GM18867 (cell line): ENCODE measurements around the gene TCF7L2.

ENCODE experiments used
- ATAC-seq: cut with Tn5 transposase; IDR thresholded peaks from one replicate; pipeline ENCODE4 v1.9.1; 2021; ENCODE audit warnings: mild to moderate bottlenecking, moderate library complexity; ENCODE audit not compliant: unreplicated experiment

Gene TCF7L2

DNA sequence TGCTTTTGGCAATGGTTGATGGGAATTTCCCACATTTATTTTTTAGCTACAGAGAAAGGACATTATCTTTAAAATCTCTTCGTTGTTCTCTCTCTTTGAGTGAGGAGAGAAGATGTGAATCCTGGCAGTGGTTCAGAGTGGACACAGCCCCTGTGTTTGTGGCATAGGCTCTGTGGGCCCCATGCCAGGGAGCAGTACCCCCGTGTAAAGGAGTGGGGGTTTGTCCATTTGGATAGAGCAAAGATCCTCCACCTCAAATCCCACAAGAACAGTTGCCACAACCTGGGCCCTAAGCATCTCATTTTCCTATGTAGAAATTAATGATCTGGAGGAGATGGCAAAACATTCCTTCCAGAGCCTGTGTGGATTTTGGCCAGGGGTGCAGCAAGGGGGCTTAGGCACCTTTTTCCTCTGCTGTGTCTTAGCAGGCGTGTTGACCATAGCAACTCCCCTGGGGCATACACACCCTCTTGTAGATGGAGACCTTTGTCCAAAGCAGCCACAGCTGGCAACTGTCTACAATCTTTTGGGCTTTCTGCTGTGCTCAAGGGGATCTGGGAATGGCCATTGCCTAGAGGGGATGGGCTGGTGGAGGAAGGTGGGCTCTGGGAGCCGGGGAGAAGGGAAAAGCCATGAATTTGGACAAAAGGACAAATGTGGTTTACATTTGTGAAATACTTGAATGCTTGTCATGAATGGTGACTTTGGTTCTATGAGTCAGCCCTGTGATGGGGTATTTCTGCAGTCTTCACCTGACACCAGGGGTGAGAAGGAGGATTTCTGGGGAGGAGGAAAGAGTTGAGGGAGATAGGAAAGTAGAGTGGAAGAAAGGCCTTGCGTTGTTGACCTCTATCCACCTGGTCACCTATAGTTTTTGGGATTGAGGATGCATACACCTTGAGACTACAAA is 92.0 kb downstream of the TCF7L2 start:
- no peak for ATAC-seq

DNA sequence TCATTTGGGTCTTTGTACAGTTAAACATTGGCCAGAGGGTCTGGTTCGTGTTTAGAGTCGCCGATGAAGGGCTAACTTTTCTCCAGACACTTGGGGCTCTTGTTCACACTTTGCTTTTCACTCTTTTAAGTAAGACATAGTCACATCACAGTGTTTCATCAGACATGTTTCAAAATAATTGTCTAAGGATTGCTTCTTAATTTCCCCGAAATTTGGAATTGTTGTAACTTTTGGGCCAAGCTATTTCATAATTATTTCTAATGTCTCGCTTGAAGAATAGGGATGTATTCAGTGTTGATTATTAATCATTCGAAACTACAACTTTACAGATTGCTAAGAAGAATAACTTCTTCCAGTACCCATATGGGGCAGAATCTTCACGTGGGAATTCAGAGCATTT is 92.8 kb downstream of the TCF7L2 start:
- no peak for ATAC-seq

DNA sequence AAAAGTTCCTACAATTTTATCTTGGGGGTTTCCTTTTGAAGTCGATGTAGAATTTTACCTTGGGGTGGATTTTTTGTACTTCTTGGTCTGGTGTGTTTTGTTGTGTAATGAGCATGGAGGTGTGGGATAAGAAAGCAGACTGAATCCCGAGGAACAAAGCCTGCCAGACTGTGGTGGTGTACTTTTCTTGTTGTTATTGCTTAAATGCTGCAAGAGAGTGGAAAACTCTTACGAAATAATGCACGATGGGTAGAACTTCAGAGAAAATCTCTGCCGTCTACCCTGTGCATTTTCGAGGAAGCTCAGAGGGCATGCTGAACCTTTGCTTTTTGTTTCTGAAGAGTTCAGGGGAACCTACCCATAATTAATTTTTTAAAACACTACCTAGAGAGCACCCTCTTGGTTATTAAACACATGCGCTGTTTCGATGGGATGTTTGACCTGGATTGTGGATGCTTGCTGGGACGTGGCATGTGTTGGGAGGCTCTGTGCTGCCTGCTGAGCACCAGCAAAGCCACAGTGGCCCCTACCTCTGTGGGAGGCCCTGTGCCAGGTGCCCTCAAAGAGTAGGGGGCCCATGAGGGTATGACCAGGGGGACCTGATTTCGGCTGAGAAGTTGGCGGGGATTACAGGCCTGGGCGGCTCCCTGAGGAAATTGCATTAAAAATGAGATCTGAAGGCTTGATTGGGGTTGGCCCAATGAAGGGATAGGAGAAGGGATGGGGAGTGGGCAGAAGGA is 94.1 kb downstream of the TCF7L2 start:
- no peak for ATAC-seq

DNA sequence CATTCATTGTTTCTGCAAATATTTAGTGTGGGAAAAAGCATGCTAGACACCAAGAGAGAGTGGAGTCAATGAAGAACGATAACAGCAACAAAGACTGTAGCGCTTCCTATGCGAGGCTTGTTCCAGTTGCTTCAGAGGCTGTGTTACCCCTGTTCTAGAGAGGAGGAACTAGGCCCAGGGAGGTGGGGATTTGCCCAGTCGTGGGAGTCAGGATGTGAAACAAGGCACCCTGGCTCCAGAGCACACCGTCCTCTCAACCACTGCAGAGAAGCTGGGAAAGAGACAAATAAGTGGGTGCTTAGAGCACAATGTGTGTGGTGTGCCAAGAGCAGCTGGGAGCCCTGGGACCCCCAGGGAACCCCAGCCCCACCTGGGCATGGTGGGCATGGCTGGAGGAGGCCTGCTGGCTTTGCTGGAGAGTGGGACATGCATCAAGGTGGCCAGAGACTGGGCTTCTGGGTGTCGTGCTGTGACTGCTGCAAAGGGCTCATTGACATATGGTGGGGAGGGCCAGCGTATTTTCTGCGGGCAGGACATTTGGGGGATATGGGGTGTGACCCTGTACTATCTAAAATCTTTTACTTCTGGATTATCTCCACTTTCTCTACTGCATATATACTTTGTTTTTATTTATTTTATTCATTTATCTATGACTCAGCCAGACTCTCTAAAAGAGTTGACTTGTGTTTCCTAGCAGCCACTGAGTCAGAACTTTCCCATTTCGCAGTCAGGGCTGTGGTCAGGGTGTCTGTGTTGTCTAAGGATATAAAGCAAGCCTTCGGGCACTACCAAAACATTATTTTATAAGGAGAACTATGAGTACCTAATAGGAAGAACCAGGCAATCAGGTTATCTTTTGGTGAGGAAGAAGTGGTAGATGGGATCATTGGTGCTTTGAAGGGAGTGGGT is 95.4 kb downstream of the TCF7L2 start:
- ATAC-seq, result no peak

DNA sequence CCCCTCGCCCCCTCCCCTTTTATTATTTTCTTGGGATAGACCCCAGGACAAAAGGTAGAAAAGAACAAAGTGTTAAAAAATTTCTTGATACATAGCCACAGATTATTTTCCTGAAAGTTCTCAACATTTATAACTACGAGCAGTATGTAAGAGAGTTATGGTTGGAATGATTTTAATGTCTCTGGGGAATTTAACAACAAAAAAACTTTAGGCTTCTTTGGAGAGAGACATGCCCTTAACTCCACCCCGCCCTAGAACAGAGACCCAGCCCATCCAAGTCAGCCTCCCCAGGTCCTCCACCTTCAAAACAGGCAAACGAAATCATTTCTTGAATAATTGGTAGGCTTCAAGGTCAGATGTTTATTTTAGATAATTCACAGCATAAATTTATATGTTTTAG is 97.1 kb downstream of the TCF7L2 start:
- no peak for ATAC-seq

DNA sequence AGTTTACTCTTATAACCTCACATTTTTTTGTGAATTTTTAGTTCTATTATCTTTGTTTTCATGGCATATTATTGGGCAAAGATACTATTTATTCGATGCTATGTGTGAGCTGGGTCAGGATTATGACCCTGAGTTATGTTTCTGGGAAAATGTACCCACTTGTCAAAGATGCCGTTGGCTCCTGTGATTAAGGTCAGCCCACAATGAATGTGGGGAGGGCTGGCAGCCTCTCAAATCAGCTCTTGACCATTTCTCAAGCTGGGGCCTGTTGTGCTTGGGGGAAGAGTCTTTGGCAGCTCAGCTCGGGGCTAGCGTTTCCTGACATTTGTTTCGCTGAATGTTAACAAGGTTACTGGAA is 97.5 kb downstream of the TCF7L2 start:
- no peak for ATAC-seq

DNA sequence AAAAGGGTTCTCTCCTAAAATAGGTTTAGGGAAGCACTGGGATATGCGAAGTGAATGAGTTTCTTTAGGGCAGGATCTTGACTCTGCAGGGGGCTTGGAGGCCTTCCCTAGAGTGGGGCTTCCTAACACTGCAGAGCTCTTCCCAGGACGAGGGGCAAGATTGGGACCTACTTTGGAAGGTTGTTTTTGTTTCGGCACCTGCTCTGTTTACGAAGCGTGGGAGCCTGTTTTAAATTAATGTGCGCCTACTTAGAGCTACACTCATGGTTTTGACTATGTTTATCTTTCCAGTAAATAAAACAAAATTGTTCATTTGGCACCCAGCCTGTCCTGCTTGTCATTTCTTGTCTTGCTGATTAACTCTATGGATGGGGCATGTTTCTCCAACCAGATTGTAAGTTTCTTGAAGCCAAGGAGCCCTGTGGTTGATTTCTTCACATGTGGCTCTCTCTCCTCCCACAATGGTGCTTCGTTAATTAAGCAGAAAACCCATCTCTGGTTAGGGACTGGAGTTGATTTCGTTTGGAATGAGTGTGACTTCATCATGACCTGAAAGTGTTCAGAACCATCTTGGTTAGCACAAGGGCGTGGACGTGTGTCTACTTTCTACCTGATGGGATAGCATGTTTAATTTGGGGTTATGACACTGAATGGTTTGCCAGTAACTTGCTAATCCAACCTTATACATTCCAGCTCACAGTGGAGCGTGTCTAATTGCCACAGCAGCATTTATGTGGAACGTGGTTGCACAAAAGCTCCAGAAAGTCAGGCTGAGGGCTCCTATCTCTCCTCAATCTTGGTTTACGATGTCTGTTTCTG is 98.1 kb downstream of the TCF7L2 start:
- ATAC-seq, result no peak

DNA sequence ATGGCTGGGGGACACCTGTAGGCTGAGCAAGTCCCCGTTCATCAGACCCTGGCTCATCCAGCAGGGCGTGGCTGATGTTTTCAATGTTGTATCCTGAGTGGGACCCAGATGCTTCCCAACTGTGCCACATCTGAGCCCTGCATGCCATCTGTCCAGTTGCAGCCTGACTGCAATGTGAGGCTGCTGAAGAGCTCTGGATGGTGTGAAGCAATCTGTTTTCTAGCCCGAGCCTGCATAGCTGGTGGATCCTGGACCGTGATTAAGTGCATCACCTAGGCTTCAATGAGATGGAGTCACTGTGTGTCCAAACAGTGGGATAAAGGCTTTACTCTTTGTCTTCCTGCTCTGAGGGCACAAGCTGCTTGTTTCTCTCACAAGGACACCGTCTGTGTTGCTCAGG is 99.8 kb downstream of the TCF7L2 start:
- ATAC-seq, result no peak

DNA sequence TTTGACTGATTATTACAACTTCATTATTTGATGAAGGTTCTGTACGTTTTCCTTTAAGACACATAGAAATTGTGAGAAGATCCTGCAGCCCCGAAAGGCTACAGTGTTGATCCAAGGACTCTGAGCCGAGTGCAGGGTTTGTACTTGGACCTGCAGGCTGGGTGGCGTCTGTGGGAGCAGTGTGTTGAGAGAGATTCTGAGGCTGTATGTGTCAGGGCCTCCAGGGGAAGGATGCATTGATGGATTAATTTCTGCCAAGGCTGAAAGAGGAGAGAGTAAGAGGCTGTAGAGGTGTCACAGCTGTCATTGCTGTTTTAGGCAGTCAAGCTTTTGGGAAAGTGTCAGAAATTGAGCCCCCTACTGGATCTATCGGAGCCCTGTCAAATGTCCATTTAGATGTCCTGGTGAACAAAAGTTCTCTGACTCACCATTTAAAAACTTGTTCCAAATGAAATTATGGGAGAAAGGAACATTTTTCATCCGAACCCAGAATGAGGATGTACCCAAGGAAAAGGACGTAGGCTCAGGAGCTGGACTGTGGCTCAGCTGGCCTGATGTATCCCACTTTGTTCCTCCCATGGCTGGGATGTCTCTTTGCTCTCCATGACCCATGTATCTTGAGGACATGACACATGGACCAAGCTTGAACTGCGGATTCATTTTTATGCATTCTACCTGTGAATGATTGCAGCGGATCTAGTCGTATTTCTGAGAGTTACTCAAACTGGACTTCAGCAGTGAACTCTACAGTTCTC is 102.2 kb downstream of the TCF7L2 start:
- no peak for ATAC-seq

DNA sequence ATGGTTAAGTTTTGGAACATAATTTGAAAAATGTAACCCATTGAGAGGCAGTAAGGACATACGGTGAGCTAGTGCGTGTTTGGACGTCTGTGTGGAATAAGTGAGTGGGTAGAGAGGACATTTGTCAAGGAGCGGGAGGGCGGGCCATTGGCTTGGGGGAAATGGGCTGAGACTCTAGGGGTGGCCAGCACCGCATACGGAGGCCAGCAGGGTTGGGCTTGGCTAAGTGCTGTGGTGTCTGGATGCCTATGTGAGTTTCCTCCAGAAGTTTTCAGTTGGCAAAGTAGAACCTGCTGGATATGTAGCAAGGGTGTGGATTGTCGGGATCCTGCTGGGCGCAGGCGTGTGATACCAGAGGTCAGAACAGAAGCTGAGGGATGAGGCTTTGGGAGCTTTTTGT is 103.0 kb downstream of the TCF7L2 start:
- no peak for ATAC-seq

DNA sequence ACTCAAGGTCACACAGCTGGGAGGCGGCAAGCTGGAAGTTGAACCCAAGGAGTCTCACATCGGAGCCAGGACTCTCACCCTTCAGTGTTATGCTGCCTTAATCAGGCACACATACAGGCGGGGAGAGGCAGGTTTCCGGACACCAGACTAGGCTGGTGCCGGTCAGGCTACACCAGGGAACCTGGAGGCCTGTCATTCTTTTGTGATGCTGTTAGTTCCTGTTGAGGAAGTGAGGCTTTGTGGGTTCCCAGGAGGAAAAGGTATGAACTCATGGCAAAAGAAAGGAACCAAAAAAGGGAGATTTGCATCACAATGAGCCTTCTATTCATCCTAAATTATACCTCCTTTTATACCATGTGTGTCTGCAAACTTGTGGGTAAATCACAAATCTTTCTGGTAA is 103.8 kb downstream of the TCF7L2 start:
- no peak for ATAC-seq

DNA sequence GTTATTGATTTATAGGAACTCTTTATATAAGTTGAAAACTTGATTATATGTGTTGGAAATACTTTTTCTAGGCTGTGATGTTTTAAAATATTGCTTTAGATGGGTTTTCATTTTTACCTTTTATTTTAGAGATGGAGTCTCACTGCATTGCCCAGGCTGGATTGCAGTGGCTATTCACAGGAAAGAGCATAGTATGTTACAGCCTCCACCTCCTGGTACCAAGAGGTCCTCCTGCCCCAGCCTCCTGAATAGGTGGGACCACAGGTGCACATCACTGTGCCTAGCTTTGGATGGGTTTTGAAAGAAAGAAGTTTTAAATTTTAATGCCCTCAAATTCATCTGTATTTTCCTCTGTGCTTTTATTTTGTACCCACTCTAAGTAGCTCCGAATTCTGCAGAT is 105.4 kb downstream of the TCF7L2 start:
- ATAC-seq, result no peak

DNA sequence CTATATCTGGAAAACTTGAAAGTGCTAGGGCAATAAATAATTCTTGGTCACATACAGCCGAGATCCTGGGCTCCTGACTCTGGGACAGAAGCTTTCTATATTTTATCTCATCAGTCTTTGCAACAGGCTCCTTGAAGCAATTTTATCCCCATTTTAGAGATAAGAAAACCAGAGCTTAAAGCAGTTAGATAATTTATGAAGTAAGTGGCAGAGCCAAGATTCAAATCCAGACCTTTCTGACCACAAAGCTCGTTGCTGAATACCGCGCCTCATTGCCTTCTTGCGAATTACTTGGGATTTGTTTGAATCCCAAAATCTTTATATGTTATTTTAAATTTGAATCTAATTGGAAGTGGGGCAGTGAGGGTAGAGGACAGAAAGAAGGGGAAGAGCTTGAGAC is 106.0 kb downstream of the TCF7L2 start:
- no peak for ATAC-seq

DNA sequence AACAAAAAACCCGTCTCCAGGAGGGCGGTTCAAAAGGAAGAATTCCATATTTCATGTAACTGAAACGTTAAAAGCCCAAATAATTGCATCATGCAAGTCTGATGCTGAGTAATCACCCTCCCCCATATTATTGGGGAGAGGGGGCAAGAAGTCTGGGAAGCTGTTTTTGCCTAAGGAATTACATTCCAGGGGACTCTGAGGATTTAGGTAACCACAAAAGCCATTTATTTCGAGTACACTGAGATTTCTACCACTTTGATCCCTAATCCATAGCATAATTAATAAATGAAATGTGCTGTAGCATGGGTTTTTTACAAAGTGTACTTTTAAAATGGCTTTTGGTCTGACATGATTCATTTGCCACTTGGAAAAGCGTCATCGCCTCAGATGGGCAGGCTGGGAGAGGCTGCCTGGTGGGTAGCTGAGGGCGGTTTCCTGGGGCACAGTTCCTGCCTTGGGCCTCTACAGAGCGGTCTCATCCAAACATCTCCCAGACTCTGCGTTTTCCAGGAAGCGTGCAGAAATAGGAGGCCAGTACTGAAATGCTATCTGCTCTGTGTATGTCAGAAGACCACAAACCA is 106.5 kb downstream of the TCF7L2 start:
- ATAC-seq, result no peak

DNA sequence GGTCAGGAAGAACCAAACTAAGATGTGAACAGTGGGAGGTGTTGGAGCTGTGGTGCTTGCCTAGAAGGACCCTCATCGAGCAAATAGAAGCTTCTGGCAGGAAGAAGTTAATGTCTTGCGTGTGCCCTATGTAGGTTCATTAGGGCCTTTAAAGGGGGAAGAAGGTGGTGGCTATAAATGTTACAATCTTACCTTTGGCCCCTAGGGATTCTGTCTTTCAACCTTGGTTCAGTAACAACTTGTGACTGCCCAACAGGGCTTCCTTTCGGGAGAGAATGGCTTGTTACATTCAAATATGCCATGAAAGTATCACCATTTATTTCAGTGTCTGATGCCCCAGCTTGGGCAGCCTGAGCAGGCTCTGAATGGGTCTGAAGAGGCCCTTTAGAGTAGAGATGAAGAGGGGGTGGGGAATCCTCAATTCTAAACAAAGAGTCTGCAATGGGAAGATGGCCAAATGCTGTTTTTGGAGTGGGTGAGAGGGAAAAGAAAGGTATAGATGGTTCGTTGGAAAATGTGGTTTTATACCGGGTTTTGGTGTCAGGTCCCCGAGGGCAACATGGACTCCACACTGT is 108.0 kb downstream of the TCF7L2 start:
- ATAC-seq, result no peak

DNA sequence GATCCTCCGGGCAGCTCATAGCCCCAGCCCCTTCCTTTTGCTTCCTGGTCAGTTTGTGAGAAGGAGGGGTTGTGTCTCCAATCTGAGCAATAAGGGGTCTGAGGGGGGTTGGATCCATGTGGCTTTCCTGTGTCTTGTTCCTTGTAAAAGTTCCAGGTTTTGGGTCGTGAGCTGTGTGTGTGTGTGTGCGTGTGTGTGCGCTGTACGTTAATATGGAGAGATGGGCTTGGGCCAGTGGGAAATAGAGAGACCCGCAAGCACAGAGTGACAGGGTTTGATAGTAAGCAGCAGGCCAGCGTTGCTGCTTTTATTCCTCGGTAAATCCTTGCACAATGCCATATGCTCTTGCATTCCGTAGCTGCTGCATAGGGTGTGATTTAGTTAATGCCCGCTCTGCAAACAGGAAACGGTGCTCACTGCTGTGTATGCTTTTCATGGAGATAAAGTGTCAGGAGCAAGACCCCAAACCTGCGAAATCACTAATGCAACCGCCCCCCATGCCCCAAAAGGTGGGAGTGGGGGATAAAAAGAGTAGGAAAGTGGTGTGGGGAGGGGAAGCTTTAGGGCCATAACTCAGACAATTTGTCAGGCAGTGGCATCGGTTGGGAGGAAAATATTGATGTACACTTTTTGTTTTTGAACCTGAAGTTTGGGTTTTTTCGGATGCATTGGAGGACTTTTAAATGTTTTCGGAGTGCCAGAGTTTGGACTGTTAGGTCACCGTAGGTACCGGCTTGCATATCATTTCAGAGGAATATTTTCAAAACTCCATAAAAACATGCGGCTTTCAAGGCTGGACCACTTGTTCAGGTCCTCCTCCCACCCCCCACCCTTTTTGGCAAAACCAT is 108.7 kb downstream of the TCF7L2 start:
- ATAC-seq, result no peak

DNA sequence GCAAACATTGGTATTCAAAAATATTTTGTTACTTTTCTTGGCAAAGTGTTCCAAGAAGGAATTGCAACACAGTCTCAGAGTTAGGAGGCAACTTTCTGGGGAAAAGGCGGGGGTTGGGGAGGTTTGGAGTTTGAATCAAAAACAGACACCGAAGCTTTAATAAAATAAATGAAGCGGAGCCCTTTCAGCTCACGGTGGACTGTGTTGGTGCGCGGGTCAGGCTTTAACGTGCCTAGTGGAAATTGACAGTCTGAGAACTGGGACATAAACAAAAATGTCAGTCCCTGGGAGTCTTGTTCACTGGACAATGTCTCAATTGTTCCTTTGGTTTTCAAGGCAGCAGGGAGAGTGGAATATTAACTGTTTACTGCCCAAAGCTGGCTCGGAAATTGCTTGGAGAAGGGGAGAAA is 109.3 kb downstream of the TCF7L2 start:
- ATAC-seq, result no peak
